Left ventricle myocardium superior (tissue), 1 donor: Measurements from ENCODE around the gene PCBP3. TPM values are rescaled to one million over a fixed set of nuclear protein-coding genes. Genes with fewer than 3 reads are reported as not detected.

Experiments used
- ATAC-seq: fragments of 200-7000 bp; cut with Tn5 transposase; one replicate; pipeline ENCODE4 v1.9.1; 2020; ENCODE audit warnings: mild to moderate bottlenecking, moderate library complexity
- DNase-seq: peaks from one replicate; pipeline ENCODE4 v3.0.0-alpha.2; 2020
- intact Hi-C: fragments of 100-400 bp; cut with micrococcal nuclease; formaldehyde crosslinking; loops from one replicate; pipeline ENCODE4 v1.11.0; 2022
- total RNA-seq: library from RNA; stranded (reverse); fragmentation: NEBNext Ultra II Directional; extraction: Animal tissue kit (Norgen Biotek cat#: 25700); gene quantifications from one replicate; pipeline ENCODE4 v1.2.1, GENCODE V29; 2021
- donor health status: DM: no; HTN: yes; CAD: no; lungs with severe emphysema.

PCBP3 gene
- total RNA-seq, 1 donor from 2014 or later = 2.7 TPM

- intact Hi-C loops = no loop called here
- ATAC-seq (no peak), DNase-seq (no peak)
These were observed 273.7 kb downstream of the PCBP3 start for GRCh38 chr21:45917241-45917640.

- intact Hi-C loops = no loop called here
- DNase-seq = no peak
- no peak for ATAC-seq
These were observed 274.5 kb downstream of the PCBP3 start for GRCh38 chr21:45918011-45918410.

GRCh38 chr21:45918835-45919447 is 275.4 kb downstream of the PCBP3 start:
- intact Hi-C loops = no loop called here
- ATAC-seq = no peak
- no peak for DNase-seq

DNA sequence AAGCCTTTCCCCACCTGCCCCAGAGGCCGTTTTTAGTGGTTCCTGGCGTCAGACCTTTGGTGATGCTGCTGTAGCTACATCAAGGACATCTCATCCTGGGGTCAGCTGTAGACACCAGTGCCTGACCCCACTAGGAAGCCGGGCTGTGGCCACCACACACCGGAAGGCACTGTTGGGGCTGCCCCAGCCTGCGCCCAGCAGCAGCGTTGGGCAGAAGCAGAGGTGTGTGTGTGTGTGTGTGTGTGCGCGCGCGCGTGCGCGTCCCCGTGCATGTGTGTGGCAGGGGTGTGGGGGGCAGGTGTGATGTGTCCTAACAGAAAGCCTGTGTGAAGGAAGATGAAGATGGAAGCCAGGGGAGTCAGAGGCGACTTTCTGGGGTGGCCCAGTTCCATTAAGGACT is 276.1 kb downstream of the PCBP3 start:
- ATAC-seq = no peak
- DNase-seq = no peak
- intact Hi-C loops = no loop called here

GRCh38 chr21:45920824-45921600 is 277.5 kb downstream of the PCBP3 start:
- no peak for DNase-seq
- intact Hi-C loops = no loop called here
- ATAC-seq = no peak

- intact Hi-C loops = no loop called here
- no peak for ATAC-seq
- DNase-seq = no peak
These were observed 278.4 kb downstream of the PCBP3 start for GRCh38 chr21:45921917-45922316.

GRCh38 chr21:45922648-45923047 is 279.1 kb downstream of the PCBP3 start:
- intact Hi-C loops = no loop called here
- ATAC-seq = no peak
- DNase-seq = no peak

DNA sequence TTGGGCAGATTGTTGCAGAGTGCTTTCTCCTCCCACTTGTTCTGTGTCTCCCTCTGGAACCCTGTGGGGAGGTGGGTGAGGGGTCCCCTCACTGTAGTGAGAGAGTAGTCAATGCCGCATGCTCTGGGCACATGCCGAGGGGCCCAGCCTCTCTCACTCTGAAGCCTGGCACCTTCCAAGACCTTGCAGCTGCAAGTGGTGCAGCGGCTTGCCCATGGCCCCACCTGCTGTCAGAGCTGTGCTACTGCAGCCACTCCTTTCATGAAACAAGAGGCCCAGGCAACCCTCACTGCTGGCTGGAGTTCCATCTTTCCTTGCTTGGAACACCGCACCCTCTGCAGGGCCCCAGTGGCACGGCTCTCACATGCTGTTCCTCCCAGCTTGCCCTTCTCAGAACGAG is 279.6 kb downstream of the PCBP3 start:
- DNase-seq (peak; percentile 83), ATAC-seq (peak; percentile 97)
- intact Hi-C loops = no loop called here

DNA sequence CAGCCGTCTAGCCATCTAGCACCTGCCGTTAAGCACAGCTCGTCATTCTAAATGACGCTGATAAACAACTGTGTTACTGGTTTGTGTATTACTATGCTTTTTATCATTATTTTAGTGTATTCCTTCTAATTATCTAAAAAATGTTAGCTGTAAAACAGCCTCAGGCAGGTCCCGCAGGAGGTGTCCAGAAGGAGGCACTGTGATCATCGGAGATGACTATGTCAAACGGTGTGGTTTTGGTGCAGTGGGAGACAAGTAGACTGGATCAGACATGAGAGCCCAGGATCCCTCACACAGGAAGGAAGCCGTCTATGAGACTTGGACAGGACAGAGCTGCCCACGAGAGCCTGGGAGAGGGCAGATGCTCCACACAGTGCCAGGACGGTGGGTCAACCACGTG is 282.8 kb downstream of the PCBP3 start:
- DNase-seq = no peak
- no peak for ATAC-seq
- intact Hi-C loops = no loop called here

DNA sequence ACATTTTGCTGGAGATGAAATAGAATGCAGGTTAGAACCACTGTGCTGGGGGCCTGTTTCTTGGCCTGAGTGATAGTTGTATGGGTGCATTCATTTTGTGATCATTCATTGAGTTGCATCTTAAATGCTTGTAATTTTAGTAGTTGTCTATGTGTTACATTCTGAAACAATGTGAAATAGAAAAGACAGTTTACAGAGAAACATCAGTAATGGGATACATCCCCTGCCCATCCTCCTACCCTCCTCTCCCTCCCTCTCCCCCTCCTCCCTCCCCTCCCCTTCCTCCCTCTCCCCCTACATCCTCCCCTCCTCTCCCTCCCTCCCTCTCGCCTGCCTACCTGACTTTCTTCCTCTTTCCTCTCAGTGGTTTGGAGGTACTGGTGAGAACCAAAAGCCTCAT is 283.5 kb downstream of the PCBP3 start:
- no peak for DNase-seq
- intact Hi-C loops = no loop called here
- no peak for ATAC-seq

GRCh38 chr21:45927851-45928850 is 284.6 kb downstream of the PCBP3 start:
- intact Hi-C loops = no loop called here
- DNase-seq = no peak

GRCh38 chr21:45929449-45929848 is 285.9 kb downstream of the PCBP3 start:
- intact Hi-C loops = no loop called here
- ATAC-seq (peak; percentile 55), DNase-seq (no peak)

More at GRCh38 chr21:45927851-45928850, 284.6 kb downstream of the PCBP3 start:
- no peak for ATAC-seq

DNA sequence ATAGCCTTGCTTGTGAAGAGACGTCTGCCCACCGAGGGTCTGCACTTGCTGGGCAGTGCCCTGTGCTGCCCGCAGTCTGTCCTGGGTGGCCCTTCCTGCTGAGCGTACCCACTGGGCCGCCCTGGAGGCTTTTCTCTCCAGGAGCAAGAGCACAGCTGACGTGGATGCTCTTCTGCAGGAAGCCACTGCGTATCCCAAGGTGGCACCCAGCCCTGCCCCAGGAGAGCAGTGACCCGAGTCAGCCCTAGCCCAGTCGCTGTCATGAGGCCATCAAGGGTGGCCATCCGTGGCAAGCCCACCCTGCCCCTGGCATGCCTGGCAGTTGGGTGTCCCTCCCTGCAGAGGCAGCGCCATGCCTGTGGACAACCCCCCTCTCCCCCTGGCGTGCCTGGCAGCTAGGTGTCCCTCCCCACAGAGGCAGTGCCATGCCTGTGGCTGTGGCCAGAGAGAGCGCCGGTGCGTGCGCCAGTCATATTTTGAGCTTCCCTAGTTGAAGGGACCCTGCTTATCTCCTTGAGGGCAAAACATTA is 286.8 kb downstream of the PCBP3 start:
- intact Hi-C loops = no loop called here
- no peak for DNase-seq
- no peak for ATAC-seq

- DNase-seq = no peak
- intact Hi-C loops = no loop called here
- no peak for ATAC-seq
These were observed 287.3 kb downstream of the PCBP3 start for GRCh38 chr21:45930792-45931191.

GRCh38 chr21:45931397-45931969 is 288.0 kb downstream of the PCBP3 start:
- intact Hi-C loops = no loop called here
- no peak for DNase-seq

GRCh38 chr21:45932922-45933502 is 289.5 kb downstream of the PCBP3 start:
- intact Hi-C loops = no loop called here
- ATAC-seq = no peak
- DNase-seq = no peak

More at GRCh38 chr21:45931397-45931969, 288.0 kb downstream of the PCBP3 start:
- ATAC-seq = no peak

DNA sequence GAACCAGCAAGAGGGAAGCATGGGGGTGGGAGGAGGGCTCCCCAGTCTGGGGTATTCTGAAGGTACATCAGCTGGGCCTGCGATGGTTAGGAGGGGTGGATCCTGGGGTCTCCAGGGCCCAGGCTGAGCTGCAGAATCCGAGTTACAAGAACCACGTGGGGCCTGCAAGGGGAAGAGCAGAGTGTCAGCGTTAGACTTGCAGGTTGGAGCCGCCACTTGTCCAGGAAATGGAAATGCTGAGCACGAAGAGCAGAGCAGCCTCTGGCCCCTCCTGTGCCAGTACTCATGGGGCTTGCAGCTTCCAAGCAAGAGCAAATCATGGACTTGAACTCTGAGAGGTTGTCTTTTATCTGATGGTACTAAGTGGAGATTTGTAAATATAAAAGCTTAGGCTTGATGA is 290.6 kb downstream of the PCBP3 start:
- intact Hi-C loops = no loop called here
- no peak for ATAC-seq
- no peak for DNase-seq

DNA sequence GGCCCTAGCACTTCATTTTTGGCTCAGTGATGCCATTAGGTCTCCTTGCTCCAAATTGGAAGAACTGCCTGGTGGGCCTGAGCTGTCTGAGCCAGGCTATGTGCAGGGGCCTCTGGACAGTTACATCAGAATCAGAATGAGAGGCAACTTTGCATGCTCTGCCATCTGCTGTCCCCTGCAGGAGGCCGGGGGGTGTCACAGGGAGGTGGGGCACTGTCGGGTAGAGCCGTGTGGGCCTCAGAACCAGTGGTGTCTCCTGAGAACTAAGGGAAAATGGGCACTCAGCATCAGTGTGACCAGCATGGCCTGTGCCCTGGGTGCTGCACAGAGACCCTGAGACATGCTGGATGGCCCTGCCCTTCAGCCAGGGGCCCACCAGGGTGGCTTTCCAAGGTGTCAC is 291.0 kb downstream of the PCBP3 start:
- DNase-seq (no peak), ATAC-seq (no peak)
- intact Hi-C loops = no loop called here

DNA sequence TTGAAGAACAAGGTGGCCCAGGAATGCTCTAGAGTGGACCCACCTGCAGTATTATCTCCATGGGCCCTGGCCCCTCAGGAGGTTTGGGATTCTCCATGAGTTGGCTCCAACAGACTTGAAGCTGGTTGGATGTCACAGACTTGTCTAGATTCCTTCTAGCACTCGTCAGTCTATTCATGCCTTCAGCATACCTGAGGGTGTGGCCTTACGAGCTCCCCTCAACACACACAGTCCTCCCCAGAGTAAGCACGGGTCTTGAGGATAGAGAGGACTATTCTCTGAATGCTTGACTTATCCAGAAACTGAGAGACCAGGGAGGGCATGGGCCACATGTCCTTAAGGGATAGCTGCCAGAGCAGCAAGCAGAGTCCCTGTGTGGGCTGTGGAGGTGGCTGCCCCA is 292.1 kb downstream of the PCBP3 start:
- intact Hi-C loops = no loop called here
- DNase-seq (no peak), ATAC-seq (no peak)
